SH-SY5Y (cell line): ENCODE measurements around the gene ILF2.

ENCODE experiments used
- GATA2 ChIP-seq: IDR thresholded peaks from 2 replicates; pipeline ENCODE4 v1.6.1; 2011; ENCODE audit warnings: mild to moderate bottlenecking, low read depth, low read length
- GATA3 ChIP-seq: IDR thresholded peaks from 2 replicates; pipeline ENCODE4 v1.6.1; 2011; ENCODE audit warnings: low read depth, mild to moderate bottlenecking, low read length, moderate library complexity

DNA sequence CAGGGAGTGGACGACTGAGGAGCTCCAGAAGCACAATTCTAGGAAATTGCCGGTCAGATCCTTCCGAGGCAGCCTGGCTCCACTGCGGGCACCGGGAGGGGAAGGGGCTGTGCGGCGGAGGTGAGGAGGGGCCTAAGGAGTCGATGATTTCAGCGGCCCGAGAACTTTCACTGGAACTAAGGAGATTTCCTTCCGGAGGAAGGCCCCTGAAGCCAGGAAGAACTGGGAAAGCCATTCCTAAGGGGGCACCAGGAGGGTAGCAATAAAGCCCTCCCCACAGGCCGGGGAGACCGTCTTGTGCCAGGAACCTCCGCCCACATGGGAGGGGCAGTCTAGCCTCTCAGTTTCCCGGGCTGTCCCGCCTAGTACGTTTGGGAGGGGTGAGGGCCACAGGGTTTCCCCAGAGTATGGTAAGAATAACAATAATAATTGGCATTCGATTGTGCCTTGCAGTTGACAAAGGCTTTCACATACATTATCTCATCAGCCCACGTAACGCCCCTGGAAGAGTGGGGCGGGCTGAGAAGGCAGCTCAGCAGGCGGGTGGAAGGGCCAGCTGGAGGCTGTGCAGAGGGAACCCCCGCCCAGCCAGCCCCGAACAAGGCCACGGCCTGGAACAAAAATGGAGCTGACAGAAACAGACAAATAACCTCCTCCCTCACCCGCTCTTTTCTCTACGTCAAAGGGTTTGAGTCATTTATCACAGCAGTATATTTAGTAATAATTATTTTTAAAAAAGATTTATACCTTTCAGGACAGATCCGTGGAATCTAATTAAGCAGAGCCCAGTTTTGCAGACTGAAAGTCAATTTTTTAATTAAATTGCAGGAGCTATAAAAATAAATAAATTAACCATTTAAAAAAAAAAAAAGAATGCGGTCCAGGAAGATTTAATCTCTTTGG is 27.5 kb upstream of the ILF2 start:
- TF ChIP-seq GATA2 = no peak
- no peak for TF ChIP-seq GATA3
